Measurements from ENCODE around the gene LIN52.

LIN52 gene

GRCh38 chr14:74195623-74196022 is 110.9 kb downstream of the LIN52 start:
- Histone ChIP-seq H3K56ac (ENCODE audit: low read length) (no peak overlapping the region), H3K4me1 (ENCODE audit: control insufficient read depth, low read depth, low read length) (no peaks in the 10 kb centered on the region), H3K36me3 (ENCODE audit: control insufficient read depth, insufficient read depth, low read length) (no peaks in the 10 kb centered on the region), H3K79me1 (ENCODE audit: low read length) (no peaks in the 10 kb centered on the region), H3K9ac (ENCODE audit: low read length) (no peak overlapping the region), H3K23ac (ENCODE audit: low read length) (no peak overlapping the region), H3K27me3 (ENCODE audit: insufficient read depth, low read length, poor library complexity) (no peaks in the 10 kb centered on the region), H3K4me3 (ENCODE audit: low read length) (no peak overlapping the region), H3K4ac (ENCODE audit: low read depth, low read length) (no peak overlapping the region), H3K79me2 (ENCODE audit: control insufficient read depth, insufficient read depth, low read length) (no peaks in the 10 kb centered on the region), H4K5ac (ENCODE audit: low read length) (no peak overlapping the region), H2BK5ac (ENCODE audit: low read length) (no peak overlapping the region), H2BK120ac (ENCODE audit: low read depth, low read length) (no peak overlapping the region), H3K27ac (ENCODE audit: low read depth, low read length) (no peak overlapping the region), H3K18ac (ENCODE audit: low read length) (no peak overlapping the region), H3K4me2 (ENCODE audit: low read length) (no peak overlapping the region), H2BK15ac (replicated peaks; ENCODE audit: low read depth) (no peak overlapping the region), H4K8ac (ENCODE audit: low read depth, low read length) (no peak overlapping the region), H2AK5ac (ENCODE audit: low read length) (no peak overlapping the region)
- DNase-seq, result no peak
- no CpG with 5 or more reads among the region's 7 CpGs for WGBS (ENCODE audit: extremely low coverage, insufficient coverage, low lambda C conversion rate)

GRCh38 chr14:74198441-74199234 is 113.9 kb downstream of the LIN52 start:
- Histone ChIP-seq H4K5ac (ENCODE audit: low read length) (no peak overlapping the region), H3K4ac (ENCODE audit: low read depth, low read length) (no peak overlapping the region), H2AK5ac (ENCODE audit: low read length) (no peak overlapping the region), H3K4me3 (ENCODE audit: low read length) (no peak overlapping the region), H3K18ac (ENCODE audit: low read length) (no peak overlapping the region), H3K79me2 (ENCODE audit: control insufficient read depth, insufficient read depth, low read length) (no peaks in the 10 kb centered on the region), H2BK5ac (ENCODE audit: low read length) (no peak overlapping the region), H3K4me1 (ENCODE audit: control insufficient read depth, low read depth, low read length) (no peaks in the 10 kb centered on the region), H2BK15ac (replicated peaks; ENCODE audit: low read depth) (no peak overlapping the region), H3K27me3 (ENCODE audit: insufficient read depth, low read length, poor library complexity) (no peaks in the 10 kb centered on the region), H3K56ac (ENCODE audit: low read length) (no peak overlapping the region), H3K79me1 (ENCODE audit: low read length) (no peaks in the 10 kb centered on the region), H3K9ac (ENCODE audit: low read length) (no peak overlapping the region), H3K4me2 (ENCODE audit: low read length) (no peak overlapping the region), H4K8ac (ENCODE audit: low read depth, low read length) (no peak overlapping the region), H3K36me3 (ENCODE audit: control insufficient read depth, insufficient read depth, low read length) (no peaks in the 10 kb centered on the region), H3K27ac (ENCODE audit: low read depth, low read length) (no peak overlapping the region), H3K23ac (ENCODE audit: low read length) (no peak overlapping the region), H2BK120ac (ENCODE audit: low read depth, low read length) (no peak overlapping the region)
- DNase-seq, result no peak
- WGBS (ENCODE audit: extremely low coverage, insufficient coverage, low lambda C conversion rate), result no CpG with 5 or more reads among the region's 7 CpGs

- H3K27me3 ChIP-seq (ENCODE audit: insufficient read depth, low read length, poor library complexity), result no peaks in the 10 kb centered on the region
- no peak overlapping the region for H3K4me3 ChIP-seq (ENCODE audit: low read length)
- no peaks in the 10 kb centered on the region for H3K79me2 ChIP-seq (ENCODE audit: control insufficient read depth, insufficient read depth, low read length)
- no peak overlapping the region for H3K18ac ChIP-seq (ENCODE audit: low read length)
- no peak overlapping the region for H2BK15ac ChIP-seq (replicated peaks; ENCODE audit: low read depth)
- no peak overlapping the region for H3K27ac ChIP-seq (ENCODE audit: low read depth, low read length)
- H3K4me2 ChIP-seq (ENCODE audit: low read length), result no peak overlapping the region
- H3K9ac ChIP-seq (ENCODE audit: low read length), result no peak overlapping the region
- no peak overlapping the region for H2BK5ac ChIP-seq (ENCODE audit: low read length)
- no peak overlapping the region for H3K56ac ChIP-seq (ENCODE audit: low read length)
- H3K36me3 ChIP-seq (ENCODE audit: control insufficient read depth, insufficient read depth, low read length), result no peaks in the 10 kb centered on the region
- no peak for DNase-seq
- no peak overlapping the region for H4K5ac ChIP-seq (ENCODE audit: low read length)
- H3K4me1 ChIP-seq (ENCODE audit: control insufficient read depth, low read depth, low read length), result no peaks in the 10 kb centered on the region
- H3K4ac ChIP-seq (ENCODE audit: low read depth, low read length), result no peak overlapping the region
- H3K79me1 ChIP-seq (ENCODE audit: low read length), result no peaks in the 10 kb centered on the region
- H2AK5ac ChIP-seq (ENCODE audit: low read length), result no peak overlapping the region
- H2BK120ac ChIP-seq (ENCODE audit: low read depth, low read length), result no peak overlapping the region
- H3K23ac ChIP-seq (ENCODE audit: low read length), result no peak overlapping the region
- no peak overlapping the region for H4K8ac ChIP-seq (ENCODE audit: low read depth, low read length)
Observed at GRCh38 chr14:74202113-74202512, 117.4 kb downstream of the LIN52 start.

- no peak overlapping the region for H4K5ac ChIP-seq (ENCODE audit: low read length)
- H2BK5ac ChIP-seq (ENCODE audit: low read length), result no peak overlapping the region
- no peak overlapping the region for H3K27ac ChIP-seq (ENCODE audit: low read depth, low read length)
- no peak for DNase-seq
- H4K8ac ChIP-seq (ENCODE audit: low read depth, low read length), result no peak overlapping the region
- H3K27me3 ChIP-seq (ENCODE audit: insufficient read depth, low read length, poor library complexity), result no peaks in the 10 kb centered on the region
- H2AK5ac ChIP-seq (ENCODE audit: low read length), result no peak overlapping the region
- H3K9ac ChIP-seq (ENCODE audit: low read length), result no peak overlapping the region
- H3K4ac ChIP-seq (ENCODE audit: low read depth, low read length), result no peak overlapping the region
- H3K36me3 ChIP-seq (ENCODE audit: control insufficient read depth, insufficient read depth, low read length), result no peaks in the 10 kb centered on the region
- no peak overlapping the region for H2BK15ac ChIP-seq (replicated peaks; ENCODE audit: low read depth)
- no peaks in the 10 kb centered on the region for H3K79me2 ChIP-seq (ENCODE audit: control insufficient read depth, insufficient read depth, low read length)
- H3K4me3 ChIP-seq (ENCODE audit: low read length), result no peak overlapping the region
- H3K18ac ChIP-seq (ENCODE audit: low read length), result no peak overlapping the region
- no peak overlapping the region for H2BK120ac ChIP-seq (ENCODE audit: low read depth, low read length)
- H3K56ac ChIP-seq (ENCODE audit: low read length), result no peak overlapping the region
- no peak overlapping the region for H3K23ac ChIP-seq (ENCODE audit: low read length)
- H3K79me1 ChIP-seq (ENCODE audit: low read length), result no peaks in the 10 kb centered on the region
- no CpG with 5 or more reads among the region's 8 CpGs for WGBS (ENCODE audit: extremely low coverage, insufficient coverage, low lambda C conversion rate)
- H3K4me2 ChIP-seq (ENCODE audit: low read length), result no peak overlapping the region
- H3K4me1 ChIP-seq (ENCODE audit: control insufficient read depth, low read depth, low read length), result no peaks in the 10 kb centered on the region
Observed at GRCh38 chr14:74203639-74204038, 118.9 kb downstream of the LIN52 start.

- no peak overlapping the region for H3K23ac ChIP-seq (ENCODE audit: low read length)
- H3K4me2 ChIP-seq (ENCODE audit: low read length), result no peak overlapping the region
- no peak overlapping the region for H3K56ac ChIP-seq (ENCODE audit: low read length)
- no peak overlapping the region for H2BK5ac ChIP-seq (ENCODE audit: low read length)
- H2BK120ac ChIP-seq (ENCODE audit: low read depth, low read length), result no peak overlapping the region
- no peaks in the 10 kb centered on the region for H3K79me1 ChIP-seq (ENCODE audit: low read length)
- no peak overlapping the region for H3K4ac ChIP-seq (ENCODE audit: low read depth, low read length)
- DNase-seq, result no peak
- H4K8ac ChIP-seq (ENCODE audit: low read depth, low read length), result no peak overlapping the region
- no peaks in the 10 kb centered on the region for H3K27me3 ChIP-seq (ENCODE audit: insufficient read depth, low read length, poor library complexity)
- no peak overlapping the region for H2AK5ac ChIP-seq (ENCODE audit: low read length)
- H2BK15ac ChIP-seq (replicated peaks; ENCODE audit: low read depth), result no peak overlapping the region
- no peak overlapping the region for H3K27ac ChIP-seq (ENCODE audit: low read depth, low read length)
- no peak overlapping the region for H3K18ac ChIP-seq (ENCODE audit: low read length)
- no CpG with 5 or more reads among the region's 6 CpGs for WGBS (ENCODE audit: extremely low coverage, insufficient coverage, low lambda C conversion rate)
- no peaks in the 10 kb centered on the region for H3K36me3 ChIP-seq (ENCODE audit: control insufficient read depth, insufficient read depth, low read length)
- no peaks in the 10 kb centered on the region for H3K79me2 ChIP-seq (ENCODE audit: control insufficient read depth, insufficient read depth, low read length)
- H3K4me3 ChIP-seq (ENCODE audit: low read length), result no peak overlapping the region
- H3K4me1 ChIP-seq (ENCODE audit: control insufficient read depth, low read depth, low read length), result no peaks in the 10 kb centered on the region
- H3K9ac ChIP-seq (ENCODE audit: low read length), result no peak overlapping the region
- H4K5ac ChIP-seq (ENCODE audit: low read length), result no peak overlapping the region
Observed at GRCh38 chr14:74204491-74204890, 119.7 kb downstream of the LIN52 start.

GRCh38 chr14:74205882-74206281 is 121.1 kb downstream of the LIN52 start:
- H3K79me1 ChIP-seq (ENCODE audit: low read length), result no peaks in the 10 kb centered on the region
- H3K18ac ChIP-seq (ENCODE audit: low read length), result no peak overlapping the region
- no peaks in the 10 kb centered on the region for H3K36me3 ChIP-seq (ENCODE audit: control insufficient read depth, insufficient read depth, low read length)
- H3K27ac ChIP-seq (ENCODE audit: low read depth, low read length), result no peak overlapping the region
- no peak overlapping the region for H3K23ac ChIP-seq (ENCODE audit: low read length)
- no peak overlapping the region for H2BK5ac ChIP-seq (ENCODE audit: low read length)
- H3K56ac ChIP-seq (ENCODE audit: low read length), result no peak overlapping the region
- no peak overlapping the region for H3K4me2 ChIP-seq (ENCODE audit: low read length)
- H4K8ac ChIP-seq (ENCODE audit: low read depth, low read length), result no peak overlapping the region
- no peak overlapping the region for H2AK5ac ChIP-seq (ENCODE audit: low read length)
- no peak overlapping the region for H2BK15ac ChIP-seq (replicated peaks; ENCODE audit: low read depth)
- no peak overlapping the region for H3K4ac ChIP-seq (ENCODE audit: low read depth, low read length)
- DNase-seq, result no peak
- no peak overlapping the region for H4K5ac ChIP-seq (ENCODE audit: low read length)
- H3K4me1 ChIP-seq (ENCODE audit: control insufficient read depth, low read depth, low read length), result no peaks in the 10 kb centered on the region
- no peaks in the 10 kb centered on the region for H3K27me3 ChIP-seq (ENCODE audit: insufficient read depth, low read length, poor library complexity)
- WGBS (ENCODE audit: extremely low coverage, insufficient coverage, low lambda C conversion rate), result no CpG with 5 or more reads among the region's 1 CpG
- H3K79me2 ChIP-seq (ENCODE audit: control insufficient read depth, insufficient read depth, low read length), result no peaks in the 10 kb centered on the region
- H2BK120ac ChIP-seq (ENCODE audit: low read depth, low read length), result no peak overlapping the region
- no peak overlapping the region for H3K9ac ChIP-seq (ENCODE audit: low read length)
- H3K4me3 ChIP-seq (ENCODE audit: low read length), result no peak overlapping the region
